SK-N-SH treated with all-trans-retinoic acid at 6 μM for 48 hours (cell line): Measurements from ENCODE around the gene SSC4D.
"Not testable (repeated sequence)": the region's sequence is repeated elsewhere in the genome, so short reads cannot be mapped to it uniquely, and the experiment has no call there.

Source experiments
- ARNTL ChIP-seq: fragments of 450-650 bp; formaldehyde crosslinking; IDR thresholded peaks from 2 replicates; pipeline ENCODE4 v1.5.0; 2020; ENCODE audit warnings: low read depth, mild to moderate bottlenecking, moderate library complexity, borderline replicate concordance
- BACH2 ChIP-seq: fragments of 250-450 bp; sonication (Bioruptor Pico); IDR thresholded peaks from 2 replicates; pipeline ENCODE4 v1.9.0; 2021; ENCODE audit warnings: mild to moderate bottlenecking, borderline replicate concordance
- GLIS3 ChIP-seq: fragments of 250-450 bp; sonication (Bioruptor Pico); IDR thresholded peaks from 2 replicates; pipeline ENCODE4 v1.5.0; 2020; ENCODE audit warnings: mild to moderate bottlenecking, moderate library complexity
- ISL1 ChIP-seq: fragments of 250-450 bp; sonication (Bioruptor Pico); IDR thresholded peaks from 2 replicates; pipeline ENCODE4 v2.1.2; 2022; ENCODE audit warnings: mild to moderate bottlenecking, moderate library complexity
- PPARA ChIP-seq: fragments of 250-450 bp; sonication (Bioruptor Pico); IDR thresholded peaks from 2 replicates; pipeline ENCODE4 v1.5.0; 2020; ENCODE audit warnings: mild to moderate bottlenecking, borderline replicate concordance
- RARB ChIP-seq: fragments of 250-450 bp; sonication (Bioruptor Pico); IDR thresholded peaks from 2 replicates; pipeline ENCODE4 v1.8.0; 2021; ENCODE audit warnings: mild to moderate bottlenecking, moderate library complexity
- SNAI2 ChIP-seq: fragments of 250-450 bp; sonication (Bioruptor Pico); IDR thresholded peaks from 2 replicates; pipeline ENCODE4 v1.5.0; 2020; ENCODE audit warnings: mild to moderate bottlenecking, moderate library complexity
- TCF4 ChIP-seq: fragments of 250-450 bp; sonication (Bioruptor Pico); IDR thresholded peaks from 2 replicates; pipeline ENCODE4 v1.8.0; 2021; ENCODE audit warnings: mild to moderate bottlenecking, moderate library complexity, borderline replicate concordance
- ZC3H10 ChIP-seq: fragments of 250-450 bp; sonication (Bioruptor Pico); IDR thresholded peaks from 2 replicates; pipeline ENCODE4 v1.5.1; 2021; ENCODE audit warnings: mild to moderate bottlenecking, moderate library complexity
- ZFP3 ChIP-seq: fragments of 250-450 bp; sonication (Bioruptor Pico); IDR thresholded peaks from 2 replicates; pipeline ENCODE4 v1.5.0; 2020; ENCODE audit warnings: mild to moderate bottlenecking, moderate library complexity
- ZFP30 ChIP-seq: fragments of 450-650 bp; formaldehyde crosslinking; IDR thresholded peaks from 2 replicates; pipeline ENCODE4 v1.5.0; 2022; ENCODE audit warnings: mild to moderate bottlenecking, moderate library complexity
- ZNF565 ChIP-seq: fragments of 450-650 bp; formaldehyde crosslinking; conservative IDR thresholded peaks from 2 replicates; pipeline ENCODE4 v1.5.0; 2020; ENCODE audit warnings: low read depth, mild to moderate bottlenecking, moderate library complexity
- TF ChIP-seq, protein P1 (sequence below): fragments of 250-450 bp; sonication (Bioruptor Pico); IDR thresholded peaks from 2 replicates; pipeline ENCODE4 v1.5.1; 2020; ENCODE audit warnings: low read depth, mild to moderate bottlenecking, moderate library complexity
- TF ChIP-seq, protein P2 (sequence below): fragments of 250-450 bp; sonication (Bioruptor Pico); IDR thresholded peaks from 2 replicates; pipeline ENCODE4 v1.8.0; 2020; ENCODE audit warnings: mild to moderate bottlenecking, moderate library complexity, borderline replicate concordance

DNA sequence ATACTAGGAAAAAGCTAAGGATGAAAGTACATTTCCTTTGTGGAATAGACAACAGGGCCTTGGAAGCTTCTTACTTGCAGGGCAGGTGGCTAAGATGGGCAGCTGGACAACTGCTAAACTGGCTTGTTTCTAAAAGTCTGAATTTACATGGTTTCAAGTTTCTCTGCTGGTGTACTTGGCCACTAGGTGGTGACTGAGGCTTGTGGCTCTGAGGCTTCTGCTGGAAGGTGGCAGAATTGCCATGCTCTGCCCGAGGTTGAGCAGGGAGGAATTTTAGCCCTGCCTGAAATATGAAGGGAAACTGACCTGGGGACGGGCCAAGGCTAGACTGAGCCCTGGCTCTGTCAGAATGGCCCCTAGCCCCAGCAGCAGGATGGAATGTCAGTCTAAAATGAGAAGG, 28.4 kb upstream of the SSC4D start:
- TF ChIP-seq, protein P1, sequence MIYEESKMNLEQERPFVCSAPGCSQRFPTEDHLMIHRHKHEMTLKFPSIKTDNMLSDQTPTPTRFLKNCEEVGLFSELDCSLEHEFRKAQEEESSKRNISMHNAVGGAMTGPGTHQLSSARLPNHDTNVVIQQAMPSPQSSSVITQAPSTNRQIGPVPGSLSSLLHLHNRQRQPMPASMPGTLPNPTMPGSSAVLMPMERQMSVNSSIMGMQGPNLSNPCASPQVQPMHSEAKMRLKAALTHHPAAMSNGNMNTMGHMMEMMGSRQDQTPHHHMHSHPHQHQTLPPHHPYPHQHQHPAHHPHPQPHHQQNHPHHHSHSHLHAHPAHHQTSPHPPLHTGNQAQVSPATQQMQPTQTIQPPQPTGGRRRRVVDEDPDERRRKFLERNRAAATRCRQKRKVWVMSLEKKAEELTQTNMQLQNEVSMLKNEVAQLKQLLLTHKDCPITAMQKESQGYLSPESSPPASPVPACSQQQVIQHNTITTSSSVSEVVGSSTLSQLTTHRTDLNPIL, result not testable (repeated sequence)
- TF ChIP-seq, protein P2, sequence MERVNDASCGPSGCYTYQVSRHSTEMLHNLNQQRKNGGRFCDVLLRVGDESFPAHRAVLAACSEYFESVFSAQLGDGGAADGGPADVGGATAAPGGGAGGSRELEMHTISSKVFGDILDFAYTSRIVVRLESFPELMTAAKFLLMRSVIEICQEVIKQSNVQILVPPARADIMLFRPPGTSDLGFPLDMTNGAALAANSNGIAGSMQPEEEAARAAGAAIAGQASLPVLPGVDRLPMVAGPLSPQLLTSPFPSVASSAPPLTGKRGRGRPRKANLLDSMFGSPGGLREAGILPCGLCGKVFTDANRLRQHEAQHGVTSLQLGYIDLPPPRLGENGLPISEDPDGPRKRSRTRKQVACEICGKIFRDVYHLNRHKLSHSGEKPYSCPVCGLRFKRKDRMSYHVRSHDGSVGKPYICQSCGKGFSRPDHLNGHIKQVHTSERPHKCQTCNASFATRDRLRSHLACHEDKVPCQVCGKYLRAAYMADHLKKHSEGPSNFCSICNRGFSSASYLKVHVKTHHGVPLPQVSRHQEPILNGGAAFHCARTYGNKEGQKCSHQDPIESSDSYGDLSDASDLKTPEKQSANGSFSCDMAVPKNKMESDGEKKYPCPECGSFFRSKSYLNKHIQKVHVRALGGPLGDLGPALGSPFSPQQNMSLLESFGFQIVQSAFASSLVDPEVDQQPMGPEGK (CRISPR knock-in tag), result not testable (repeated sequence)
- TF ChIP-seq SNAI2 (CRISPR knock-in tag); GLIS3 (CRISPR knock-in tag); ZFP3 (CRISPR knock-in tag); ZNF565 (CRISPR knock-in tag); ARNTL; ZC3H10 (CRISPR knock-in tag); ZFP30 (CRISPR knock-in tag); RARB (CRISPR knock-in tag); BACH2; PPARA (CRISPR knock-in tag); ISL1; TCF4 (CRISPR knock-in tag): not testable (repeated sequence)
